ENCODE results near the gene CMSS1.
"Not testable (repeated sequence)": the region's sequence is repeated elsewhere in the genome, so short reads cannot be mapped to it uniquely, and the experiment has no call there.

CMSS1 gene

GRCh38 chr3:100184948-100185570, 367.4 kb downstream of the CMSS1 start:
- DNase-seq (ENCODE audit: low read depth) = no peak

GRCh38 chr3:100185847-100186246, 368.2 kb downstream of the CMSS1 start:
- DNase-seq (ENCODE audit: low read depth) = no peak

GRCh38 chr3:100189444-100189964, 371.8 kb downstream of the CMSS1 start:
- DNase-seq (ENCODE audit: low read depth) = no peak

- no peak for DNase-seq (ENCODE audit: low read depth)
These were observed 377.7 kb downstream of the CMSS1 start for GRCh38 chr3:100195375-100195774.

DNA sequence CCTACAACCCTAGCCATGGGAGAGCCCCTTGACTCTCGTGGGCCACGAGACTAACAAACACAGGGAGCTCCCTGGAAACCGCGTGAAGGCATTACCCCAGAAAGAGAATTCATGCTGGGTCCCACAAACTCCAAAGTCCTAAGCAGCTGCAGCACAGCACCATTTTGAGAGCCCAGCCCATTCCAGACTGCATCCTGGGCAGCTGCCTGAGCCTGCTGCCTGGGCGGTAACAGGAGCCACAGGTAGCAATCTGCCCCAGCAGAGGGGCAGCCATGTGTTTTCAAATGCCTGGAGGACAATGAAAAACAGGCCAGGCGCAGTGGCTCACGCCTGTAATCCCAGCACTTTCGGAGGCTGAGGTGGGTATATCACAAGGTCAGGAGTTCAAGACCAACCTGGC, 380.2 kb downstream of the CMSS1 start:
- DNase-seq (ENCODE audit: low read depth) = no peak

DNA sequence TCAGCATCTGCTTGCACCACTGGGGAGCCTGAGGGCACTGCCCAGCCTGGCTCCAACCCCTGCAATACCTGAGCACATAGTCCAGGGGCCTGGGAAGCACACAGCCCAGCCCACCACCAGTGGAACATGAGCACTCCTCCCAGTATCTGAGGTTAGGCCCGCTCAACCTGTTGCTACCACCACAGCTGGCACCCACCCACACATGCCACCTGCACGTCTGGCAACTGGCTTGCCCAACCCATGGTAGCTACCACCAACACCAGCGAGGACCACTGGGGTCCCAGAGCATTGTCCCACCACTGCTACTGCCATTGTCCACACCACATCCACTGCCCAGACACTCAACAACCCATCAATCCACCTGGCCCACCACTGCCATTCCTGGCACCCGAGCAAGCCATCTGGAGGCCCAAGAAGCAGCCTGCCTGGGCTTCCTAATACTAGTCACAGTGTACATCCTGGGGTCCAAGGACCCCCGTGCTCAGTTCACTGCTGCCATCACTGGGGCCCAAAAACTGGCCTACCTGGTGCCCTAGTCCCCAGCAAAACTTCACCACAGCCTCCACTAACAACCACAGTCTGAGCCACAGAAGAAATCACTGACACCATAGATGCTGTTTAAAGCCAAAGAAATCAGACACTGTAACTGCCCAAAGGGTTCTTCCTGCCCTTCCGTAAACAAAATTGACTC, 381.1 kb downstream of the CMSS1 start:
- DNase-seq (ENCODE audit: low read depth) = no peak

- DNase-seq (ENCODE audit: low read depth) = no peak
These were observed 387.5 kb downstream of the CMSS1 start for GRCh38 chr3:100205171-100205570.

GRCh38 chr3:100206687-100207086, 389.0 kb downstream of the CMSS1 start:
- DNase-seq (ENCODE audit: low read depth) = no peak

- DNase-seq (ENCODE audit: low read depth) = no peak
These were observed 390.2 kb downstream of the CMSS1 start for GRCh38 chr3:100207886-100208285.

- DNase-seq (ENCODE audit: low read depth) = no peak
These were observed 391.5 kb downstream of the CMSS1 start for GRCh38 chr3:100209169-100209568.

DNA sequence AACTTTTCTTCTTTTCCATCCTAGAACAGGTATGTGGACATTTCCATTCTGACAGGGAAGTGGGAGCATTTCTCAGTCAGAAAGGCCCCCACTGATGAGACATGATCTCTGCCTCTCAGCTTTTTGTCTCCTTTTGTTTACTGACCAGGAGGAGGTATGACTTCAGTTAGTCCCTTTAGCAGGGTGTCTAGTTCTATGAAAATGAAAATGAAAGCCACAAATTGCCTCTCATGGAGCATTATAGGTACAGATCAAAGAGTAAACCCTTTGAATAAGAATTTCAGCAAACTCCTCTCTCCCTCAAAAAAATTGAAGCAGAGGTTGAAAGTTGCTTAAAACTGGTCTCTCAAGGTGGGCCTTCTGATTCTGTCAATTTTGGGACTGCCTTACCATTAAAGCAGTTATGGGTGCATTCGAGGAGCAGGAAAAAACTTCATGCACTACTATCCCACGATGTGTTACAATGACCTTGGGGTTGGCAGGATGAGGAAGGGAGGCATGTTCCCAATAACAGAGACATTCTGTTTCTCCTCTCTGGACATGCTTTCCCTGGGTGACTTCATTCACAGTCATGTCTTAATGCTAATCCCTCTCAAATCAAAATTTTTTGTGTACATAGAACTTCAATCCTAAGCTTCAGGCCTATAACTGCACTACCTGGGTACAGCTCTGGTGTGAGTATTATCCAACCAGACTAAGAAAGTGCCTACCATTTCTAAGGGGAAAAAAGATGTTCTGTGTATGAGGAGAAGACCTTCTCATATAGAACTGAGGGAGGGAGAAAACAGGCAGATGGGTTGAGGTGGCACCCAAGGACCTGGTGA, 392.5 kb downstream of the CMSS1 start:
- DNase-seq (ENCODE audit: low read depth) = no peak

- no peak for DNase-seq (ENCODE audit: low read depth)
These were observed 393.1 kb downstream of the CMSS1 start for GRCh38 chr3:100210772-100211135.

- no peak for DNase-seq (ENCODE audit: low read depth)
These were observed 396.4 kb downstream of the CMSS1 start for GRCh38 chr3:100213891-100214573.

GRCh38 chr3:100214574-100214964, 396.9 kb downstream of the CMSS1 start:
- DNase-seq (ENCODE audit: low read depth) = no peak

- no peak for DNase-seq (ENCODE audit: low read depth)
These were observed 399.1 kb downstream of the CMSS1 start for GRCh38 chr3:100216713-100217112.

DNA sequence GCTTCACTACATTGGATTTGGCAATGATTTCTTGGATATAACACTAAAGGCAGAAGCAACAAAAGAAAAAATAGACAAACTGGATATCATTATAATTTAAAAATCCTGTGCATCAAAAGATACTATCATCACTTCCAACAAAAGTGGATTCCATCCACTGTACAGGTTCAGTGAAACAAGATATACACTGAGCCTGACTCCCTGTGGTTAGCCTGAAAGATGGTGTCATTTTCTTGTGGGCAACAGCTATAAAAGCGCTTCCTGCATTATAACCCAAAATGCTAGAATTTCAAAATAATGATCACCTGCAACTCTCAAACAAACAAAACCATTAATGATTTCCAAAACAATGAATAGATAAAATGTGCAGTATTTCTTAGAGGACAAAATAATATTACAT, 403.5 kb downstream of the CMSS1 start:
- no peak for DNase-seq (ENCODE audit: low read depth)

- no peak for DNase-seq (ENCODE audit: low read depth)
These were observed 407.5 kb downstream of the CMSS1 start for GRCh38 chr3:100225193-100225592.

- DNase-seq (ENCODE audit: low read depth) = no peak
These were observed 408.2 kb downstream of the CMSS1 start for GRCh38 chr3:100225883-100226282.

DNA sequence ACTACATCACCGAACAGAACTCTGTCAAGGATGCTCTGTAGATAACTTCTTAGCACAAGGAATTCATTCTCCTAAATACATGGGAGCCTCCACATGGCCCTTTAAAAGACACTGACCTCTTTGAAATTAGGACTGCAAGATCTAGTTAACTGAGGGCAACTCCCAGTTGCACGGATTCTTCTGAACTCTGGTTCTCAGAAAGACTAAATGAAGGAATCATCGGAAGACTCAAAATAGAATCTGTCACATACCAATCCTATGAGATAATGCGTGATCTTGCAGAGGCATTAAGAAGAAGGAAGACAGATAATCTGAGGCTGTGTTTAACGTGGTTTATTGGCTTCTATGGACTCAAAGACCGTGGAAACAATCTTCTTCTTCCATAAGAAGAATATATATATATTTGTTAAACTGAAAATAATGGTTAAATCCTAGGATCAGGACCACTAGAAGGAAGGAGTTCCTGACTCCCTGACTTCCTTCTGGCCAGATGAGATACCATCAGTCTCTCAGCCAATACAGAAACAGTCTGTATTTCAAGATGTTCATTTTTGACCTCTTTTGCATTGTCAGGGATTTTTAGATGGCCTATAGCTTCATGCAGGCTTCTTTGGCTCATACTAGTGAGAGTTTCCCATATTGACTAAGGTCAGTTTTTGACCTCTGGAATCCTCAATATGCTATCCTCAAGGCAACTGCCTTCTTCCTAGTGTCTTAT, 409.2 kb downstream of the CMSS1 start:
- no peak for DNase-seq (ENCODE audit: low read depth)

DNA sequence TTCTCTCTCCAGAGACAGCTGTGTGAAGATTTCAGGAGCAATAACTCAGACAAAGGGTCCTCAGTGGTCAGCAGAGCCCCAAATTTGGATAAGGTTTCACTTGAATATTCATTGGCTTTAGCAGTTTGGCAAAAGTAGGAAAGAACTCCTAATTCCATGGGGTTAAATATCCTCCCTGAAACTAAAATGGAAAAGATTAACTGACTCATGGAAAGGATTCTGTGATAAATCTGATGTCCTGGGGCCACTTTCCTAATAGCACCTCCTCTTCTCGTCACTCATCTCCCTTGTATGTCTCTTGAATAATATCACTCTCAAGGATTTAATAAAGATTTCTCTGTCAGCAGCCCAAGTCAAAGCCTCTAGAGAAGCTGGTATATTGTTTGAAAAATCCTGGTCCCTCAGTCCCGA, 409.9 kb downstream of the CMSS1 start:
- DNase-seq (ENCODE audit: low read depth) = no peak

DNA sequence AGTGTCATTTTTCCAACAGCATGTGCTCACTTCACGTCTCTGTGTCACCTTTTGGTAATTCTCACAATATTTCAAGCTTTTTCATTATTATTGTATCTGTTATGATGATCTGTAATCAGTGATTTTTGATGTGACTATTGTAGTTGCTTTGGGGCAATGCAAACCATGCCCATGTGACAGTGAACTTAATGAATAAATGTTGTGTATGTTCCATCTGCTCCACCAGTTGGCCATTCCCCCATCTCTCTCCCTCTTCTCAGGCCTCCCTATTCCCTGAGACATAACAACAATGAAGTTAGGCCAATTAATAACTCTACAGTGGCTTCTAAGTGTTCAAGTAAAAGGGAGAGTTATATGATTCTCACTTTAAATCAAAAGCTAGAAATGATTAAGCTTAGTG, 410.6 kb downstream of the CMSS1 start:
- no peak for DNase-seq (ENCODE audit: low read depth)

GRCh38 chr3:100229188-100229587, 411.5 kb downstream of the CMSS1 start:
- DNase-seq (ENCODE audit: low read depth) = not testable (repeated sequence)
